ENCODE results near the gene DOK3.
A peak's percentile ranks its signal among the peaks of the same experiment; 100 is the strongest.

Gene DOK3

DNA sequence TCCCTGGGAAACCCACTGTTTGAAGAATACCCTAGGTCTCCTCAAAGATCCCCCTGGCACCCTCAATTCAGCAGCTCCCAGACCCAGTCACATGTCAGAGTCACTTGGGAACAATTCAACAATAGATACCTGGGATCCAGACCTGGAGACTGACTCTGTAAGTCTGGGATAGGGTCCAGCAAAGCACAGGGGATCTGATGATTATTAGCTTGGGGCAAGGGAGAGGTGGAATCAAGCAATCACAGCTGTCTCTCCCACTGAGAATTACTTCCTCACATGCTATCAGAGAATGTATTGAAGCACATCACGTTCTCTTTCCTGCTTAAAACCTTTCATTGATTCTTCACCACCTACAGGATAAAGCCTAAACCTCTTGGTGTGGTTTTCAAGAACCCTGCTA lies 38.9 kb upstream of the DOK3 start:
- Histone ChIP-seq H3K9me3 (ENCODE audit: control insufficient read depth in 2 of 2, low read length in 2 of 2) (no peaks in the 10 kb centered on the region), H3K4me1 (ENCODE audit: control insufficient read depth, insufficient read depth, low read length) (peaks cover 40% of the 10 kb centered on the region), H3K9ac (ENCODE audit: low read length in 2 of 2) (no peak overlapping the region), H3K27me3 (ENCODE audit: control insufficient read depth in 1 of 2, insufficient read depth in 2 of 2, low read length in 2 of 2) (no peaks in the 10 kb centered on the region), H3K36me3 (ENCODE audit: control insufficient read depth in 2 of 2, insufficient read depth in 2 of 2, low read length in 2 of 2) (peaks cover 3 to 7% of the 10 kb centered on the region in 2 donors), H3K27ac (ENCODE audit: low read length) (no peak overlapping the region), H3K4me3 (ENCODE audit: low read length in 2 of 2) (no peak overlapping the region)

DNA sequence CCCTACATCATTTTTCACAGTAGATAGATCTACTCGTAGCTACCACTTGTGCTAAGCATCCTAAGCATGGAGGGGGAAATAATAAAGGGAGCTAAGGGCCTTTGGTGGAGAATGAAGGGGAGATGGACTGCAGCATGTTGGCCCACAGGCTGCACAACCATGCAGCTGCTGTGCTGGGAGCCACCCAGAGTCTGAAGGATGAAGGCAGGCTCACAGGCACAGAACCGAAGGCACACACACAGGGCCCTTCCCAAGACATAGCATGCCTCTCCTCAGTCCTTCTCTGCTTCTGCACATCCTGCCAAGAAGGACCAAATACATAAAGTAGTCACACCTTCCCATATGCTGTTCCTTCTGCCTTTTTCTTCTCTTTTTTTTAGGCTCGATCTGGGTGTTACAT lies 38.1 kb upstream of the DOK3 start:
- Histone ChIP-seq H3K27me3 (ENCODE audit: control insufficient read depth in 1 of 2, insufficient read depth in 2 of 2, low read length in 2 of 2) (no peaks in the 10 kb centered on the region), H3K9ac (ENCODE audit: low read length in 2 of 2) (no peak overlapping the region), H3K4me1 (ENCODE audit: control insufficient read depth, insufficient read depth, low read length) (peaks cover 33% of the 10 kb centered on the region), H3K4me3 (ENCODE audit: low read length in 2 of 2) (no peak overlapping the region), H3K36me3 (ENCODE audit: control insufficient read depth in 2 of 2, insufficient read depth in 2 of 2, low read length in 2 of 2) (peaks cover 3 to 7% of the 10 kb centered on the region in 2 donors), H3K9me3 (ENCODE audit: control insufficient read depth in 2 of 2, low read length in 2 of 2) (no peaks in the 10 kb centered on the region), H3K27ac (ENCODE audit: low read length) (peak overlapping the region; percentile 55)

GRCh38 chr5:177546258-177546741 lies 36.7 kb upstream of the DOK3 start:
- Histone ChIP-seq H3K27ac (ENCODE audit: low read length) (peak overlapping the region; percentile 74), H3K36me3 (ENCODE audit: control insufficient read depth in 2 of 2, insufficient read depth in 2 of 2, low read length in 2 of 2) (peaks cover 0 to 7% of the 10 kb centered on the region in 2 donors), H3K9ac (ENCODE audit: low read length in 2 of 2) (peak overlapping the region in 1 of 2 donors; percentile 36), H3K4me1 (ENCODE audit: control insufficient read depth, insufficient read depth, low read length) (peaks cover 28% of the 10 kb centered on the region), H3K27me3 (ENCODE audit: control insufficient read depth in 1 of 2, insufficient read depth in 2 of 2, low read length in 2 of 2) (no peaks in the 10 kb centered on the region), H3K9me3 (ENCODE audit: control insufficient read depth in 2 of 2, low read length in 2 of 2) (no peaks in the 10 kb centered on the region), H3K4me3 (ENCODE audit: low read length in 2 of 2) (peak overlapping the region; percentile 12 to 47)

DNA sequence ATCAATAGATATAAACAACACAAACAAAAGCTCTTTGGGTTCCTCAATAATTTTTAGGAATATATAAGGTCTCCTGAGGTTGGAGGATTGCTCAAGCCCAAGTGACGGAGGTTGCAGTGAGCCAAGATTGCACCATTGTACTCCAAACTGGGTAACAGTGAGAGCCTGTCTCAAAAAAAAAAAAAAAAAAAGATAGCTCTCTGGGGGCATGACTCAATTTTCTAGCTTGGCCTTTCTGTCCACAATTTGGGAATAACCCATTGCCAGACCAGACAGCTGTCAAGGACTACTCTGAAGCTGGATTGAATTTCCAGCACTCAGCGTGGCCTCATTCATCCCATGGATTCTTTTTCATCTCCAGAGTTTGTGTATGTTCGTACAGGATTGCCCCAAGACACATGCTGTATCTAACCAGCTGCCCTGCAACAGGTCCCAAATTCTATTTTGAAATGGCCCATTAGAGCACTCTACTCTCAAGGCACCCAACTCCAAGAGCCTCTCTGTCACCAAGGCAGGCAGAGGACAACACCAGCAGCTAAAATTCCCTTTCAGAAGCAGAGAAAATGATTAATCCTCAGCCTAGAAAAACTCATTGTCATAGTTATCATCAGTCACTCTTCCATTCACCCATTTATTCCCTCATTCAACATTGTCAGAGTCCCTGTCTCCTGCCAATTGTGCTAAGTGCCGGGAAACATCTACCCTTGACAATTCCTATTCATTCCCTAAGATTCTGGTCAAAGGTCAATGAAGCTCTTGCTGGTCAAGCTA lies 36.0 kb upstream of the DOK3 start:
- peaks cover 0 to 6% of the 10 kb centered on the region in 2 donors for H3K36me3 ChIP-seq (ENCODE audit: control insufficient read depth in 2 of 2, insufficient read depth in 2 of 2, low read length in 2 of 2)
- peaks cover 28% of the 10 kb centered on the region for H3K4me1 ChIP-seq (ENCODE audit: control insufficient read depth, insufficient read depth, low read length)
- H3K27me3 ChIP-seq (ENCODE audit: control insufficient read depth in 1 of 2, insufficient read depth in 2 of 2, low read length in 2 of 2), result no peaks in the 10 kb centered on the region
- H3K27ac ChIP-seq (ENCODE audit: low read length), result peak overlapping the region; percentile 74
- peak overlapping the region; percentile 12 to 30 for H3K4me3 ChIP-seq (ENCODE audit: low read length in 2 of 2)
- H3K9ac ChIP-seq (ENCODE audit: low read length in 2 of 2), result no peak overlapping the region
- H3K9me3 ChIP-seq (ENCODE audit: control insufficient read depth in 2 of 2, low read length in 2 of 2), result no peaks in the 10 kb centered on the region

DNA sequence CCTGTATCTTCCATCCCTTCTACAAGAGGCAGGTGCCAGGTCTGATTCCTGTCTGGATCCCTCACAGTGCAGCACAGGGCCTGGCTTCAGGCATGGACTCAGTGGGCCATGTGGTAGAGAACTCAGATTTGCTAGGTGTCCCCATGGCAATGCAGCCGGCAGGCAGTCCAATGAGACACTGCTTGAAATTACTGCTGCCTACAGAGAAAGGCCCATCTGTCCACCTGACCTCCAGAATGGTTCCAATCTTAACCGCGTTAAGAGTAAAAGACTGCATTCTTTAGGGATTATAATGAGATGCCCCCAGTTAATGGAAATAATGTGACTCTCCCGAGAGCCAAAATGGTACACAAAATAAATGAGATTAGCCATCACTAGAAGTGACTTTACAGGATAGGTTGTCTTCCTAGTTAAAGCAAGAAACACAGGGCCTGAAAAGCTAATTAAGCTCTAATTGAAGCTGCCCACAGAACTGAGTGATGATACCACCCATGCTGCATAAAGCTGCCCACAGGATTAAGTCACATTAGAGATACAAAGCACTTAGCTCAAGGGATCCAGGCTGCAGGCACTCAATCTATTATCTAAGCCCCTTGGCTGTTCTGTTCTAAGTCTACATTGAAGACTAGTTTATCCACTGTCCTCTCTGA lies 33.3 kb upstream of the DOK3 start:
- H3K27me3 ChIP-seq (ENCODE audit: control insufficient read depth in 1 of 2, insufficient read depth in 2 of 2, low read length in 2 of 2), result no peaks in the 10 kb centered on the region
- no peak overlapping the region for H3K4me3 ChIP-seq (ENCODE audit: low read length in 2 of 2)
- H3K27ac ChIP-seq (ENCODE audit: low read length), result no peak overlapping the region
- peaks cover 37% of the 10 kb centered on the region for H3K4me1 ChIP-seq (ENCODE audit: control insufficient read depth, insufficient read depth, low read length)
- no peak overlapping the region for H3K9ac ChIP-seq (ENCODE audit: low read length in 2 of 2)
- no peaks in the 10 kb centered on the region for H3K9me3 ChIP-seq (ENCODE audit: control insufficient read depth in 2 of 2, low read length in 2 of 2)
- peaks cover 4 to 11% of the 10 kb centered on the region in 2 donors for H3K36me3 ChIP-seq (ENCODE audit: control insufficient read depth in 2 of 2, insufficient read depth in 2 of 2, low read length in 2 of 2)

DNA sequence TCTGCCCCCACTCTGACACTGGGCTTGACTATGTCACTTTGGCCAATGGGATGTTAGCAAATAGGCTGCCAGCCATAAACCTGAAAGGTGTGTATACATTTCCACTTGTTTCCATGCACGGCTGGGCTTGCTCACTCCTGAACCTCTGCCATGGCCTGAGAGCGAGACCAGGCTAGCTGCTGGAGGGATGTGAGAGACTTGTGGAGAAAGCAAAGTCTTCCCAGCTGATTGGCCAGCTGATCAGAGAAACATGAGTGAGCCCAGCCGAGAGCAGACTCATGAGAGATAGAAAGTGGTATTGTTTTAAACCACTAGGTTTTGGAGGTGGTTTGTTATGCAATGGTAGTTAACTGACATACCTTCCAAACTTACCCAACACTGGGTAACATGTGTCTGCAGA lies 30.8 kb upstream of the DOK3 start:
- no peak overlapping the region for H3K27ac ChIP-seq (ENCODE audit: low read length)
- peaks cover 12 to 15% of the 10 kb centered on the region in 2 donors for H3K36me3 ChIP-seq (ENCODE audit: control insufficient read depth in 2 of 2, insufficient read depth in 2 of 2, low read length in 2 of 2)
- no peak overlapping the region for H3K4me3 ChIP-seq (ENCODE audit: low read length in 2 of 2)
- no peaks in the 10 kb centered on the region for H3K9me3 ChIP-seq (ENCODE audit: control insufficient read depth in 2 of 2, low read length in 2 of 2)
- H3K4me1 ChIP-seq (ENCODE audit: control insufficient read depth, insufficient read depth, low read length), result peaks cover 45% of the 10 kb centered on the region
- no peaks in the 10 kb centered on the region for H3K27me3 ChIP-seq (ENCODE audit: control insufficient read depth in 1 of 2, insufficient read depth in 2 of 2, low read length in 2 of 2)
- no peak overlapping the region for H3K9ac ChIP-seq (ENCODE audit: low read length in 2 of 2)

- H3K27me3 ChIP-seq (ENCODE audit: control insufficient read depth in 1 of 2, insufficient read depth in 2 of 2, low read length in 2 of 2), result no peaks in the 10 kb centered on the region
- H3K4me1 ChIP-seq (ENCODE audit: control insufficient read depth, insufficient read depth, low read length), result peaks cover 45% of the 10 kb centered on the region
- no peak overlapping the region for H3K27ac ChIP-seq (ENCODE audit: low read length)
- peaks cover 12 to 18% of the 10 kb centered on the region in 2 donors for H3K36me3 ChIP-seq (ENCODE audit: control insufficient read depth in 2 of 2, insufficient read depth in 2 of 2, low read length in 2 of 2)
- no peaks in the 10 kb centered on the region for H3K9me3 ChIP-seq (ENCODE audit: control insufficient read depth in 2 of 2, low read length in 2 of 2)
- no peak overlapping the region for H3K9ac ChIP-seq (ENCODE audit: low read length in 2 of 2)
- H3K4me3 ChIP-seq (ENCODE audit: low read length in 2 of 2), result no peak overlapping the region
Measured at GRCh38 chr5:177539411-177539810, 29.8 kb upstream of the DOK3 start.

GRCh38 chr5:177538876-177539275 lies 29.2 kb upstream of the DOK3 start:
- no peaks in the 10 kb centered on the region for H3K9me3 ChIP-seq (ENCODE audit: control insufficient read depth in 2 of 2, low read length in 2 of 2)
- peak overlapping the region in 1 of 2 donors; percentile 8 for H3K4me3 ChIP-seq (ENCODE audit: low read length in 2 of 2)
- H3K4me1 ChIP-seq (ENCODE audit: control insufficient read depth, insufficient read depth, low read length), result peaks cover 45% of the 10 kb centered on the region
- H3K27me3 ChIP-seq (ENCODE audit: control insufficient read depth in 1 of 2, insufficient read depth in 2 of 2, low read length in 2 of 2), result no peaks in the 10 kb centered on the region
- no peak overlapping the region for H3K9ac ChIP-seq (ENCODE audit: low read length in 2 of 2)
- peak overlapping the region; percentile 75 for H3K27ac ChIP-seq (ENCODE audit: low read length)
- H3K36me3 ChIP-seq (ENCODE audit: control insufficient read depth in 2 of 2, insufficient read depth in 2 of 2, low read length in 2 of 2), result peaks cover 12 to 20% of the 10 kb centered on the region in 2 donors

- peak overlapping the region in 1 of 2 donors; percentile 35 for H3K4me3 ChIP-seq (ENCODE audit: low read length in 2 of 2)
- H3K9me3 ChIP-seq (ENCODE audit: control insufficient read depth in 2 of 2, low read length in 2 of 2), result no peaks in the 10 kb centered on the region
- H3K4me1 ChIP-seq (ENCODE audit: control insufficient read depth, insufficient read depth, low read length), result peaks cover 45% of the 10 kb centered on the region
- H3K9ac ChIP-seq (ENCODE audit: low read length in 2 of 2), result peak overlapping the region; percentile 29 to 51
- no peaks in the 10 kb centered on the region for H3K27me3 ChIP-seq (ENCODE audit: control insufficient read depth in 1 of 2, insufficient read depth in 2 of 2, low read length in 2 of 2)
- H3K36me3 ChIP-seq (ENCODE audit: control insufficient read depth in 2 of 2, insufficient read depth in 2 of 2, low read length in 2 of 2), result peaks cover 12 to 26% of the 10 kb centered on the region in 2 donors
- peak overlapping the region; percentile 75 for H3K27ac ChIP-seq (ENCODE audit: low read length)
Measured at GRCh38 chr5:177537389-177538361, 28.0 kb upstream of the DOK3 start.

- Histone ChIP-seq H3K4me1 (ENCODE audit: control insufficient read depth, insufficient read depth, low read length) (peaks cover 45% of the 10 kb centered on the region), H3K27me3 (ENCODE audit: control insufficient read depth in 1 of 2, insufficient read depth in 2 of 2, low read length in 2 of 2) (no peaks in the 10 kb centered on the region)
Measured at GRCh38 chr5:177536386-177536785, 26.8 kb upstream of the DOK3 start.

More at GRCh38 chr5:177536386-177536785, 26.8 kb upstream of the DOK3 start:
- Histone ChIP-seq H3K27ac (ENCODE audit: low read length) (peak overlapping the region; percentile 75), H3K9me3 (ENCODE audit: control insufficient read depth in 2 of 2, low read length in 2 of 2) (no peaks in the 10 kb centered on the region), H3K4me3 (ENCODE audit: low read length in 2 of 2) (no peak overlapping the region), H3K36me3 (ENCODE audit: control insufficient read depth in 2 of 2, insufficient read depth in 2 of 2, low read length in 2 of 2) (peaks cover 21 to 34% of the 10 kb centered on the region in 2 donors), H3K9ac (ENCODE audit: low read length in 2 of 2) (no peak overlapping the region)
